ENCODE data around the gene HAPSTR1. TPM values are rescaled to one million over a fixed set of nuclear protein-coding genes. Genes with fewer than 3 reads are reported as not detected.

HAPSTR1 gene
- total and polyA plus RNA-seq, 4 donors, result 14.0 to 67.5 (median 42.3) TPM

- Histone ChIP-seq H3K9me3 (ENCODE audit: control insufficient read depth, low read length) (no peaks in the 10 kb centered on the region), H3K36me3 (ENCODE audit: control insufficient read depth in 1 of 2, insufficient read depth in 2 of 2, low read length in 1 of 2) (no peaks in the 10 kb centered on the region), H3K27ac (ENCODE audit: low read depth in 1 of 2, low read length in 2 of 2) (no peak overlapping the region), H3K27me3 (ENCODE audit: control insufficient read depth in 1 of 2, insufficient read depth in 2 of 2, low read length in 1 of 2) (no peaks in the 10 kb centered on the region), H3K4me3 (ENCODE audit: low read length in 2 of 2) (no peak overlapping the region), H3K4me1 (ENCODE audit: control insufficient read depth in 1 of 2, insufficient read depth in 2 of 2, low read length in 2 of 2) (no peaks in the 10 kb centered on the region)
- intact Hi-C loops (cut with DNase I), result loop anchor here in 1 of 2 donors (5.0 kb wide), 1 partner anchor 43 kb away; the partner anchor contains the start of gene HAPSTR1
- 81 to 84% methylated on average over 7 of the region's 7 CpGs for WGBS, 2 donors
- ATAC-seq (ENCODE audit: low FRiP score) (no peak), DNase-seq (no peak)
Observed at GRCh38 chr16:9049241-9049640, 42.2 kb upstream of the HAPSTR1 start.

- Histone ChIP-seq H3K36me3 (ENCODE audit: control insufficient read depth in 1 of 2, insufficient read depth in 2 of 2, low read length in 1 of 2) (no peaks in the 10 kb centered on the region), H3K27me3 (ENCODE audit: control insufficient read depth in 1 of 2, insufficient read depth in 2 of 2, low read length in 1 of 2) (no peaks in the 10 kb centered on the region), H3K4me3 (ENCODE audit: low read length in 2 of 2) (no peak overlapping the region), H3K4me1 (ENCODE audit: control insufficient read depth in 1 of 2, insufficient read depth in 2 of 2, low read length in 2 of 2) (no peaks in the 10 kb centered on the region), H3K9me3 (ENCODE audit: control insufficient read depth, low read length) (no peaks in the 10 kb centered on the region), H3K27ac (ENCODE audit: low read depth in 1 of 2, low read length in 2 of 2) (no peak overlapping the region)
- WGBS, 2 donors, result 57 to 64% methylated on average over 20 of the region's 20 CpGs
- no peak for DNase-seq
- ATAC-seq (ENCODE audit: low FRiP score), result no peak
- intact Hi-C loops (cut with DNase I), result no loop called here
Observed at GRCh38 chr16:9050102-9050830, 41.2 kb upstream of the HAPSTR1 start.

- intact Hi-C loops (cut with DNase I), result no loop called here
- H3K4me3 ChIP-seq (ENCODE audit: low read length in 2 of 2), result no peak overlapping the region
- H3K27me3 ChIP-seq (ENCODE audit: control insufficient read depth in 1 of 2, insufficient read depth in 2 of 2, low read length in 1 of 2), result no peaks in the 10 kb centered on the region
- H3K9me3 ChIP-seq (ENCODE audit: control insufficient read depth, low read length), result no peaks in the 10 kb centered on the region
- no peaks in the 10 kb centered on the region for H3K4me1 ChIP-seq (ENCODE audit: control insufficient read depth in 1 of 2, insufficient read depth in 2 of 2, low read length in 2 of 2)
- DNase-seq (peak; percentile 59 to 79), ATAC-seq (ENCODE audit: low FRiP score) (no peak)
- H3K36me3 ChIP-seq (ENCODE audit: control insufficient read depth in 1 of 2, insufficient read depth in 2 of 2, low read length in 1 of 2), result no peaks in the 10 kb centered on the region
- no peak overlapping the region for H3K27ac ChIP-seq (ENCODE audit: low read depth in 1 of 2, low read length in 2 of 2)
- 30 to 36% methylated on average over 9 of the region's 9 CpGs for WGBS, 2 donors
Observed at GRCh38 chr16:9053006-9053601, 38.3 kb upstream of the HAPSTR1 start.

- Histone ChIP-seq H3K4me1 (ENCODE audit: control insufficient read depth in 1 of 2, insufficient read depth in 2 of 2, low read length in 2 of 2) (no peaks in the 10 kb centered on the region), H3K9me3 (ENCODE audit: control insufficient read depth, low read length) (no peaks in the 10 kb centered on the region), H3K4me3 (ENCODE audit: low read length in 2 of 2) (no peak overlapping the region), H3K27me3 (ENCODE audit: control insufficient read depth in 1 of 2, insufficient read depth in 2 of 2, low read length in 1 of 2) (no peaks in the 10 kb centered on the region), H3K36me3 (ENCODE audit: control insufficient read depth in 1 of 2, insufficient read depth in 2 of 2, low read length in 1 of 2) (no peaks in the 10 kb centered on the region), H3K27ac (ENCODE audit: low read depth in 1 of 2, low read length in 2 of 2) (no peak overlapping the region)
- ATAC-seq (ENCODE audit: low FRiP score), result no peak
- intact Hi-C loops (cut with DNase I), result no loop called here
- no peak for DNase-seq
- WGBS, 2 donors, result 75% methylated on average over 4 of the region's 4 CpGs
Observed at GRCh38 chr16:9054460-9054859, 37.0 kb upstream of the HAPSTR1 start.

- Histone ChIP-seq H3K36me3 (ENCODE audit: control insufficient read depth in 1 of 2, insufficient read depth in 2 of 2, low read length in 1 of 2) (no peaks in the 10 kb centered on the region), H3K4me3 (ENCODE audit: low read length in 2 of 2) (no peak overlapping the region), H3K27me3 (ENCODE audit: control insufficient read depth in 1 of 2, insufficient read depth in 2 of 2, low read length in 1 of 2) (no peaks in the 10 kb centered on the region), H3K9me3 (ENCODE audit: control insufficient read depth, low read length) (no peaks in the 10 kb centered on the region), H3K4me1 (ENCODE audit: control insufficient read depth in 1 of 2, insufficient read depth in 2 of 2, low read length in 2 of 2) (no peaks in the 10 kb centered on the region), H3K27ac (ENCODE audit: low read depth in 1 of 2, low read length in 2 of 2) (no peak overlapping the region)
- intact Hi-C loops (cut with DNase I), result no loop called here
- DNase-seq, result no peak
- no peak for ATAC-seq (ENCODE audit: low FRiP score)
- WGBS, 2 donors, result 96 to 98% methylated on average over 2 of the region's 2 CpGs
Observed at GRCh38 chr16:9055115-9055514, 36.3 kb upstream of the HAPSTR1 start.

GRCh38 chr16:9055661-9056060 is 35.8 kb upstream of the HAPSTR1 start:
- H3K27me3 ChIP-seq (ENCODE audit: control insufficient read depth in 1 of 2, insufficient read depth in 2 of 2, low read length in 1 of 2), result no peaks in the 10 kb centered on the region
- H3K36me3 ChIP-seq (ENCODE audit: control insufficient read depth in 1 of 2, insufficient read depth in 2 of 2, low read length in 1 of 2), result no peaks in the 10 kb centered on the region
- no peaks in the 10 kb centered on the region for H3K9me3 ChIP-seq (ENCODE audit: control insufficient read depth, low read length)
- WGBS, 2 donors, result 38 to 42% methylated on average over 2 of the region's 2 CpGs
- ATAC-seq (ENCODE audit: low FRiP score), result no peak
- no peak overlapping the region for H3K27ac ChIP-seq (ENCODE audit: low read depth in 1 of 2, low read length in 2 of 2)
- intact Hi-C loops (cut with DNase I), result no loop called here
- H3K4me3 ChIP-seq (ENCODE audit: low read length in 2 of 2), result no peak overlapping the region
- no peak for DNase-seq
- no peaks in the 10 kb centered on the region for H3K4me1 ChIP-seq (ENCODE audit: control insufficient read depth in 1 of 2, insufficient read depth in 2 of 2, low read length in 2 of 2)

- Histone ChIP-seq H3K4me3 (ENCODE audit: low read length in 2 of 2) (no peak overlapping the region), H3K27me3 (ENCODE audit: control insufficient read depth in 1 of 2, insufficient read depth in 2 of 2, low read length in 1 of 2) (no peaks in the 10 kb centered on the region), H3K36me3 (ENCODE audit: control insufficient read depth in 1 of 2, insufficient read depth in 2 of 2, low read length in 1 of 2) (no peaks in the 10 kb centered on the region), H3K9me3 (ENCODE audit: control insufficient read depth, low read length) (no peaks in the 10 kb centered on the region), H3K4me1 (ENCODE audit: control insufficient read depth in 1 of 2, insufficient read depth in 2 of 2, low read length in 2 of 2) (peaks cover under 1 to 1% of the 10 kb centered on the region in 2 donors), H3K27ac (ENCODE audit: low read depth in 1 of 2, low read length in 2 of 2) (no peak overlapping the region)
- intact Hi-C loops (cut with DNase I), result no loop called here
- DNase-seq (no peak), ATAC-seq (ENCODE audit: low FRiP score) (no peak)
- 84 to 89% methylated on average over 9 of the region's 9 CpGs for WGBS, 2 donors
Observed at GRCh38 chr16:9056061-9056460, 35.4 kb upstream of the HAPSTR1 start.

GRCh38 chr16:9058211-9058610 is 33.2 kb upstream of the HAPSTR1 start:
- no peak for DNase-seq
- Histone ChIP-seq H3K9me3 (ENCODE audit: control insufficient read depth, low read length) (no peaks in the 10 kb centered on the region), H3K27ac (ENCODE audit: low read depth in 1 of 2, low read length in 2 of 2) (no peak overlapping the region), H3K4me3 (ENCODE audit: low read length in 2 of 2) (no peak overlapping the region), H3K36me3 (ENCODE audit: control insufficient read depth in 1 of 2, insufficient read depth in 2 of 2, low read length in 1 of 2) (no peaks in the 10 kb centered on the region), H3K27me3 (ENCODE audit: control insufficient read depth in 1 of 2, insufficient read depth in 2 of 2, low read length in 1 of 2) (no peaks in the 10 kb centered on the region), H3K4me1 (ENCODE audit: control insufficient read depth in 1 of 2, insufficient read depth in 2 of 2, low read length in 2 of 2) (peaks cover 2 to 6% of the 10 kb centered on the region in 2 donors)
- intact Hi-C loops (cut with DNase I), result no loop called here
- 92 to 93% methylated on average over 9 of the region's 9 CpGs for WGBS, 2 donors
- ATAC-seq (ENCODE audit: low FRiP score), result no peak

GRCh38 chr16:9060225-9060624 is 31.2 kb upstream of the HAPSTR1 start:
- intact Hi-C loops (cut with DNase I), result no loop called here
- ATAC-seq (ENCODE audit: low FRiP score), result peak; percentile 72

More at GRCh38 chr16:9060225-9060624, 31.2 kb upstream of the HAPSTR1 start:
- H3K27ac ChIP-seq (ENCODE audit: low read depth in 1 of 2, low read length in 2 of 2), result no peak overlapping the region
- no peaks in the 10 kb centered on the region for H3K36me3 ChIP-seq (ENCODE audit: control insufficient read depth in 1 of 2, insufficient read depth in 2 of 2, low read length in 1 of 2)
- H3K4me1 ChIP-seq (ENCODE audit: control insufficient read depth in 1 of 2, insufficient read depth in 2 of 2, low read length in 2 of 2), result peaks cover 2 to 6% of the 10 kb centered on the region in 2 donors
- H3K27me3 ChIP-seq (ENCODE audit: control insufficient read depth in 1 of 2, insufficient read depth in 2 of 2, low read length in 1 of 2), result no peaks in the 10 kb centered on the region
- DNase-seq, result no peak
- H3K9me3 ChIP-seq (ENCODE audit: control insufficient read depth, low read length), result no peaks in the 10 kb centered on the region
- H3K4me3 ChIP-seq (ENCODE audit: low read length in 2 of 2), result no peak overlapping the region
